ENCODE data around the gene PHLDA2.

Gene PHLDA2

GRCh38 chr11:2913776-2914175 lies 15.4 kb downstream of the PHLDA2 start:
- TF ChIP-seq, protein P1, sequence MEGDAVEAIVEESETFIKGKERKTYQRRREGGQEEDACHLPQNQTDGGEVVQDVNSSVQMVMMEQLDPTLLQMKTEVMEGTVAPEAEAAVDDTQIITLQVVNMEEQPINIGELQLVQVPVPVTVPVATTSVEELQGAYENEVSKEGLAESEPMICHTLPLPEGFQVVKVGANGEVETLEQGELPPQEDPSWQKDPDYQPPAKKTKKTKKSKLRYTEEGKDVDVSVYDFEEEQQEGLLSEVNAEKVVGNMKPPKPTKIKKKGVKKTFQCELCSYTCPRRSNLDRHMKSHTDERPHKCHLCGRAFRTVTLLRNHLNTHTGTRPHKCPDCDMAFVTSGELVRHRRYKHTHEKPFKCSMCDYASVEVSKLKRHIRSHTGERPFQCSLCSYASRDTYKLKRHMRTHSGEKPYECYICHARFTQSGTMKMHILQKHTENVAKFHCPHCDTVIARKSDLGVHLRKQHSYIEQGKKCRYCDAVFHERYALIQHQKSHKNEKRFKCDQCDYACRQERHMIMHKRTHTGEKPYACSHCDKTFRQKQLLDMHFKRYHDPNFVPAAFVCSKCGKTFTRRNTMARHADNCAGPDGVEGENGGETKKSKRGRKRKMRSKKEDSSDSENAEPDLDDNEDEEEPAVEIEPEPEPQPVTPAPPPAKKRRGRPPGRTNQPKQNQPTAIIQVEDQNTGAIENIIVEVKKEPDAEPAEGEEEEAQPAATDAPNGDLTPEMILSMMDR (IDR thresholded peaks at IDR 0.05) = no peak
- H3K4me1 ChIP-seq (ENCODE audit: control insufficient read depth in 1 of 2, insufficient read depth in 1 of 2, low read depth in 1 of 2, low read length in 1 of 2) = no peaks in the 10 kb centered on the region
- H3K4me3 ChIP-seq (ENCODE audit: low read depth in 1 of 2, low read length in 1 of 2) = no peak overlapping the region

GRCh38 chr11:2913019-2913431 lies 16.2 kb downstream of the PHLDA2 start:
- Histone ChIP-seq H3K4me1 (ENCODE audit: control insufficient read depth in 1 of 2, insufficient read depth in 1 of 2, low read depth in 1 of 2, low read length in 1 of 2) (no peaks in the 10 kb centered on the region), H3K9me3 (no peaks in the 10 kb centered on the region), H3K27ac (no peak overlapping the region), H3K4me3 (ENCODE audit: low read depth in 1 of 2, low read length in 1 of 2) (no peak overlapping the region), H3K27me3 (peaks cover 58% of the 10 kb centered on the region), H3K36me3 (peaks cover 13% of the 10 kb centered on the region)
- TF ChIP-seq, protein P1 (IDR thresholded peaks at IDR 0.05) = no peak

More at GRCh38 chr11:2913776-2914175, 15.4 kb downstream of the PHLDA2 start:
- H3K27me3 ChIP-seq = peaks cover 51% of the 10 kb centered on the region
- peaks cover 7% of the 10 kb centered on the region for H3K36me3 ChIP-seq
- H3K9me3 ChIP-seq = no peaks in the 10 kb centered on the region
- H3K27ac ChIP-seq = no peak overlapping the region

DNA sequence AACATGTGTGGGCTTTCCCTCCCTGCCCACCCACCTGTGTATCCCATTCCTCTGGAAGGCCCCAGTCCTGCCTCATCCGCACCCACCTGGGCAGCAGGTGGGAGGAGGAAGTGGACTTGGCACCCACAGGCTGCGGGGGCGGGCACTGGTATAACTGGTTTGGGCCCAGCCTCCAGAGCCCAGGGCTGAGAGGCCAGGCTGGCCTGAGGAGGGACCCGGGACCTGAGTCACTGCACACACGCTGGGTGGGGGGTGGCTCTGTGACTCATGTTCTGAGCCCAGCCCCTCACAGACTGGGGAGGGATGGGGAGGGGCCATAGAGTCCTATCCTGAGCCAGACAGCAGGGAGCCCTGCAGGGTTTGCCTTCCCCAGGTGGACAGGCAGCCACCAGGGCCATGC lies 16.7 kb downstream of the PHLDA2 start:
- no peaks in the 10 kb centered on the region for H3K9me3 ChIP-seq
- H3K4me1 ChIP-seq (ENCODE audit: control insufficient read depth in 1 of 2, insufficient read depth in 1 of 2, low read depth in 1 of 2, low read length in 1 of 2) = no peaks in the 10 kb centered on the region
- TF ChIP-seq, protein P1 (IDR thresholded peaks at IDR 0.05) = no peak
- no peak overlapping the region for H3K4me3 ChIP-seq (ENCODE audit: low read depth in 1 of 2, low read length in 1 of 2)
- H3K27me3 ChIP-seq = peaks cover 58% of the 10 kb centered on the region
- no peak overlapping the region for H3K27ac ChIP-seq
- H3K36me3 ChIP-seq = peaks cover 13% of the 10 kb centered on the region

DNA sequence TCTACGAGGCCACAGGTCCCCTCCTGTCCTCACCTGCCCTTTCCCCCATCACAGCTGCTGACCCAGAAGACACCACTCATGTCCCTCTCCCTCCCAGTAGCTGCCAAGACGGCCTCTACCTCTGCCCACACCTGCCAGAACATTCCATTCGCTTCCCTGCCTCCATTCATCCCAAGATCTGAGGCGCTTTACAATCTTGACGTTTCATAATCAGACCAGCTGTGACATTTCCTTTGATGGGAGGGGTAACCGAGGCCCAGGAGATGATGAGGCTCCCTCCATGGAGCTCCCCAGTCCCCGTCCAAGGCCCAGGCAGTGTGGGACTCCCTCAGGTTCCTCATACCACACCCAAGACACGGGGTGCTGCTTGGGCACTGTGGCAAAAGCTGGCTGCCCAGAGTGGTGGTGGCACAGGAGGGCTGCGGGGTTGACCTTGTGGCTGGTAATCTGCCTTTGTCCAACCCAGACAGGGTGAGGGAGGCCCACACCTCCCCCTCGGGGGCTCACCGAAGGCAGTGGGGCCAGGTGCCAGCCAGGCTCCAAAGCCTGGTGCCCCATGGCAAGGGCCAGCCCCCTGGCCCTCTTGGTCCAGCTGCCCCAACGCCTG lies 17.3 kb downstream of the PHLDA2 start:
- no peaks in the 10 kb centered on the region for H3K4me1 ChIP-seq (ENCODE audit: control insufficient read depth in 1 of 2, insufficient read depth in 1 of 2, low read depth in 1 of 2, low read length in 1 of 2)
- H3K27ac ChIP-seq = no peak overlapping the region
- peaks cover 58% of the 10 kb centered on the region for H3K27me3 ChIP-seq
- TF ChIP-seq, protein P1 (IDR thresholded peaks at IDR 0.05) = no peak
- H3K36me3 ChIP-seq = peaks cover 13% of the 10 kb centered on the region
- H3K4me3 ChIP-seq (ENCODE audit: low read depth in 1 of 2, low read length in 1 of 2) = no peak overlapping the region
- no peaks in the 10 kb centered on the region for H3K9me3 ChIP-seq

DNA sequence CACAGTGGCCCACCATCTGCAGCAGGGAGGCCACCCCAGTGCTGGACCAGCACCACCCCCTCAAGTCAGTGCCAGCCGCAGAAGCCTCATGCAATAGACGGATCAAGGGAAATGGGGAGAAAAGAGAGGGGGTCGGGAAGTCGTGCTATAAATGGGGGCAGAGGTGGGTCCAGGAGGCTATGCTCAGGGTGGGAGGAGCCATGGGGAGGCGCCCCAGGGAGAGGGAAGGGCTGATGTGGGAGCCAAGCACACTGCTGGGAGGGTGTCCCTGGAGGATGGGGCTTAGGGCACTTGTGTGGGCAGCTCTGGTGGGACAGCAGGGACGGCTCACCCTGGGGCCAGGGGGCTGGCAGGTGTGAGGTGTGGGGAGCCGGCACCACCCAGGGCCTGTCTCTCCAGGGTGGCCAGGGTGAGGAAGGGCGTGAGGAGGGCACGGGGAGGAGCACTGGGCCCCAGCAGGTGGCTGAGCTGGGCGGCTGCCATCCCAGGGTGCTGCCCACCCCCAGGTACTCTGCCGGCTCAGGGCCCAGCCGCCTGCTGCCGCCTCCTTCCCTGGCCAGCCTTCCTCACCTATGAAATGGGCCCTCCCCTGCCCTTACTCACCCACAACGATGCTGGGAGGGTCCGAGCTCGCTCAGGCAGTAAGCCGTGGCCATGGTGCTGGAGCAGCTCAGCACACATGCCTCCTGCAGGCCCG lies 18.0 kb downstream of the PHLDA2 start:
- Histone ChIP-seq H3K27ac (no peak overlapping the region), H3K27me3 (peaks cover 58% of the 10 kb centered on the region), H3K4me1 (ENCODE audit: control insufficient read depth in 1 of 2, insufficient read depth in 1 of 2, low read depth in 1 of 2, low read length in 1 of 2) (no peaks in the 10 kb centered on the region), H3K36me3 (peaks cover 13% of the 10 kb centered on the region), H3K9me3 (no peaks in the 10 kb centered on the region), H3K4me3 (ENCODE audit: low read depth in 1 of 2, low read length in 1 of 2) (no peak overlapping the region)
- TF ChIP-seq, protein P1 (IDR thresholded peaks at IDR 0.05) = no peak

Data from neutrophil (primary cell).